Measurements from ENCODE around the gene PSG5.
"Not testable (repeated sequence)": the region's sequence is repeated elsewhere in the genome, so short reads cannot be mapped to it uniquely, and the experiment has no call there.

PSG5 gene

DNA sequence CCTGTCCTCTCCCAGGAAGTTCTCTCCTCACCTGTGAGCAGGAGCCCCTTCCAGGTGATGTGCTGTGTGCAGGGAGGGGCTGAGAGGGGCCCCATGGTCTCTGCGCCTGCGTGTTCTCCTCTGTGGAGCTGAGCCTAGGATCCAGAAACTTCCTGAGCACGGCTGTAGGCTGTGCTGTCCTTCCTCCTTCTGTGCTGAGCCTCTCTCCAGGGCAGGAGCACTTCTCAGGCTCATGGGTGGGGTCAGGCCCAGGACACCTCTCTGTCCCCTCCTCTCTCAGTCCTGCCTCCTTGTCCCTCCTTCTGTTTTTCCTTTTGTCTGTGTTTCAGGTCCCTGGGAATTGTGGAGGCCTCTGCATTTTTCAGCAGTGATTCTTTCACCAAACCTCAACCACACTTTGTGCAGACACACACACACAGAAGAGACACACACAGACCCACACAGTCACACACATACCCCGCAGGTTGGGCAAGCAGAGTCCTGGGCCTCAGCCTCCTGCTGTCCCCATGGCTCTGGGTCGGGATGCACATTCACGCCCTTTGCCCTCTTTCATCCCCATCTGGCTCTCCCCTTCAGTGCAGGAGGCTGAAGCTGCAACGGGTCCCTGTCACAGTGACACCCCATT, at the start of gene PSG5:
TSS of gene PSG5 (minus strand) at position 226 of the 625 bp plus-strand sequence. CDS start at position 95, 131 bp downstream.
- DNase-seq: peak; percentile 6

DNA sequence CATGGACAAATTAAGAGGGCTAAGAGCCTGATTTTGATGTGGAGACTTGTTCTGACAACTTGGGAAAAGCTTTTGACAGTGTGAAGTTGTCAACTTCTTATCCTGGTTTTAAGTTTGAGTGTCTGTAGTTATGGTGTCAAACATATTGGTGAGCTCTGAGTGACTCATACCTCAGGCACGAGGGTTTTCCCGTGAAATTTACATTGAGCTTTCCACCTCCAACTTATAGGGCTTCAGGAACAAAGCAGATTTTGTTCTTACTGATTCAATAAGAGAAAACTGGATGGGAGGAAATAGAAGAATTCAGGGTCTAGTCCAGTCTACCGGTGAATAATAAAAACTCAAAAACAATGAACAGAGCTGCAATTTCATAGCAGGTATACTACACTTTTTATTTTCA, 49.4 kb upstream of the PSG5 start:
- DNase-seq: not testable (repeated sequence)

DNA sequence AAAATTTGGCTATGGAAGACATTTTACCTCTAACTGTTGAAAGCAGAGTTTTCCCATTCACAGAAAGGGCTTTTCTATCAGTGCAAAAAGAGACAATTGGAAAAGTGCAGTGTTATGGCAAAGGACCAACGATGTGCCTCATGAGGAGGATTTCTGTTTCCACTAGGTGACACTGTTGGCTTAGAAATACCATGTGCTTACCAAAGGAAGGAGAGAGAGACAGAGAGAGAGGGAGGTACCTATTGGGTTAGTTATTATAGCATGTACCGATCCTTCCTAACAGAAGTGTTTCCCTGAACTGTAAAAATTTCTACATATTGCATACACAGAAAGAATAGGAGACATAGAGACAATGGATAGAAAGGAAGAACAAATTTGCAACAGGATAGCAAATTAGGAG, 43.0 kb upstream of the PSG5 start:
- DNase-seq: no peak

DNA sequence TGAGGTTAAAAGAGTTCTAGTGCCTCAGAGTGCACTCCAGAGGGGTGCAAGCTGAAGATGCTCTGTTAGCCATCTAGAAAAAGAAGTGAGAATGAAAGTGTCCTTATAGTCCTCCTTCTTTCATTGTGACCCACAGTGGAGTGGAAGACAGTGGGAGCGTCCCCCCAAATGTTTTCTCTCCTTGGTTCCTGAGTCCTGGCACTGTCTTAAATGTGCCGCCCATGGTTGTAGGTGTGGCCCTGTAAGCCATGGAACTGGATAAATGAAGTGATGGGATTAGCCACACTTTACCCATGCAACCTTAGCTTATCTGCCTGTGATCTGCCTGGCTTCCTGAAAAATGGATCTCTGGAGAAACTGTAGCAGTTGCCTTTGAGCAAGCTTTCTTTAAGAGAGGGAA, 42.4 kb upstream of the PSG5 start:
- DNase-seq: peak; percentile 7

DNA sequence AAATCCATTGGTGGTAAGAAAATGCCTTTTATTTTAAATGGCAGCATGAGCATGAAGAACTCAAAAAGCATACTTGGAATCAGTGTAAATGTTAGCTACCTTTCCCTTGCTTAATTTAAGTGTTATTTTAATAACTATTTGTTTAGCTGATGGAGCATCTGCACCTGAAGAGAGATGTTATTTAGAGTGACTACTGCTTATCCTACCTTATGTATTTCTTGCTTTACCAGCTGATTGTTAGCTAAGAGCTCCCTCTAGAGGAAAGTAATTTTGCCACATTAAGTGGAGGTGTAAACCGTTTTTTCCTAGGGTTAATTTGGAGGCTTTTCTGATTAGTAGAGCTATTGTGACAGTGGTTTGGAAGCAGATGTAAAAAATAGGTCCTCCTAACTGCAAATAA, 40.6 kb upstream of the PSG5 start:
- not testable (repeated sequence) for DNase-seq

DNA sequence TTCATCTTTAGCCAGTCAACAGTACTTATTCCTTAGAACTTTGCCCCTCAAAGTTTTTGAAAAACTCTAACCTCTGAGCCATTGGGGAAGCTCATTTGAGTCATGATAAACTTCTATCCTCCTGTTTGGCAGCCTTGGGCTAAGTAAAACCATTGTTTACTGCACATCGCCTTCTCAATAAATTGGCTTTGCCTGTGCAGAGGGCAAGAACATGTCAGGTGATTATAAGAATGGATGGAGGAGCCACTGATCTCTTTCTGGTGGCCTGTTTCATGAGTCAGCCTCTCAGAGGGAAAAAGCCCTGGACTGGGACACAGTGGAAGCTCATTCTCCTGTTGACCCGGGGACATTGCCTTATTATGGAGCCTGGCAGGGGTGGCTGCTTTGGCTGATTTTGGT, 38.5 kb upstream of the PSG5 start:
- no peak for DNase-seq

DNA sequence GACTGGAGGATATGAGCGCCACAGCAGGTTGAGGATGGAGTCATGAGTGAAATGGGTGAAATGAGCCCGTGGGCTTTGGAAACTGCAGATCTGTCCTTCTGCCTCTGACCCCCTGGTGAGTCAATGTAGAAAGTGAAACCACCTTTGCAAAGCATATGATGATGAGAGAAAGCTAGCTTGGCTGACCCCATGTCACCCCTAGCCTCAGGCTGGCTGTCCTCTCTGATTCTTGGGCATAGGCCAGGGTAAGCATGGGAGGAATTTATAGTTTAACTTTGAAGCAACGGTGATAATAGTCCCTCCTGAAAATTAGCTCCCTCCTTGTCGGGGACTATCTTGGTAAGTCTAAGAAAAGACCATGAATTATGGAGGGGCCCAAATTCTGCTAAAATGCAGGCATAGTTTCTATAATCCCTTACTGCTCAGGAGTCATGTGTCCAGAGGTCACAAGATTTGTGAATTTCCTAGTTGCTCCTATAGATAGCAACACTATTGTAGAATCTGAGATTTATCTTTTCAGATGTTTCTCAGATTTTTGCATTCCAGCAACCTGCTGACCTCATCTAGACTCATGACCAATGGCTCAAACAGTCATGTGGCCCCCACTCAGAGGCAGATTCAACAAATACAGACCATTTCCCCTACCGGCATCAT, 38.0 kb upstream of the PSG5 start:
- DNase-seq: not testable (repeated sequence)

DNA sequence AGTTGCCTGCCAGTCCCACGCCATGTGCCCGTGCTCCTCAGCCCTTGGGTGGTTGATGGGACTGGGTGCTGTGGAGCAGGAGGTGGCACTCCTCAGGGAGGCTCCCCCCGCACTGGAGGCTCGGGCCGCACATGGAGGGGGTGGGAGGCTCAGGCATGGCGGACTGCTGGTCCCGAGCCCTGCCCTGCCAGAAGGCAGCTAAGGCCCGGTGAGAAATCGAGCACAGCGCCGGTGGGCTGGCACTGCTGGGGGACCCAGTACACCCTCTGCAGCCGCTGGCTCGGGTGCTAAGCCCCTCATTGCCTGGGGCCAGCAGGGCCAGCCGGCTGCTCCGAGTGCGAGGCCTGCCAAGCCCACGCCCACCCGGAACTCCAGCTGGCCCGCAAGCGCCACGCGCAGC, 35.6 kb upstream of the PSG5 start:
- DNase-seq: not testable (repeated sequence)

DNA sequence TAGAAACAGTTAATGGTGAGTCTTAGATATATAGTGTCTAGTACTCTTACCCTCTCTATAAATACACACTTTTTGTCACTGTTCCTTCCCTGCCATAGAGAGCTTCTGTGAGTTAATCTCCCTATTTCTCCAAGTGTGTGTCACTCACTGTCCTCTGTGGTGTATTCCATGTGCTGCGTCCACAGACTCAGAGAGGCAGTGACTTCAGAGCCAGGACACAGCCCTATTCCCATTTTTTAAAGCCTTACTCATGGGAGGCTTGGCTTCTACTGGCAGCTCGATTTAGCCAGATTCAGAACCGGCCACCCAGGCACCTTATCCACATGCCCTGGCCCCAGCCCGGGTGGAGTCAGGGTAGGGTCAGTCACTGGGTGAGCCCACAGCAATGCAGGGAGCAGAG, 32.8 kb upstream of the PSG5 start:
- DNase-seq: not testable (repeated sequence)

DNA sequence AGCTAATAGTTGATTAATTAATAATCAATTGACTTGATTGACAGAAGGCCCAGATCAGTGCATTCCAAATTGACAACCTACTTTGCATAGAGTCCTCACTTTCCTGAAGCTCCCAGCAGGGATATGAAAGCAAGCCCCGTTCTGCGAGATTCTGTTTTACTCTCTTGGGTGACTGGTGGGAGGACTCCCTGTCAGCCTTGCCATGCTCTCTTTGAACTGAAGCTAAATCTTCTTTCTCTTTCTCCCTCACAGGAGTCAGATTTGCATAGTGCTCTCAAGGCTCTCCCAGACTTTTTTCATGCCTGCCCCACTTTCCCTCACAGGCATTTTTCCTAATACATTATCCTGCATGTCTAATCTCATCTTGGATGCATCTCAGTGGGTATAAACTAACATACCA, 29.5 kb upstream of the PSG5 start:
- DNase-seq: not testable (repeated sequence)

DNA sequence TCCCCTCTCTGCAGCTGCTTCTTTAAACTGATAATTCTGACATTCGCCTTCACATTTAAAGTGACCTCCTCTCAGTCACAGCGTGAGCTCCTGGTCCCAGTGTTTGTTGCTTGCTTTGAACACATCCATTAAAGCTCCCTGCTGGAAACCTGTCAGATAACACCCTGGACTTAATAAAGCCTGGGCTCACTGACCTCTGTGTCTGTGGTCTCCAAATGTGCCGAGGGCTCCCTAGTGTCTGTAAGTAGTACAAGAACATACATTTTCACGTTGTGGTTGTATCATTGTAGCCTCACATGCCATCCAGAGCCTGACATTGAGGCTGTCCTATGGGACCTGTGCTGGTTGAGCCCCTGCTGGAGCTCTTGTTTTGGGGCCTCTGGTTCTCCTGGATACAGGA, 21.7 kb upstream of the PSG5 start:
- DNase-seq: no peak

DNA sequence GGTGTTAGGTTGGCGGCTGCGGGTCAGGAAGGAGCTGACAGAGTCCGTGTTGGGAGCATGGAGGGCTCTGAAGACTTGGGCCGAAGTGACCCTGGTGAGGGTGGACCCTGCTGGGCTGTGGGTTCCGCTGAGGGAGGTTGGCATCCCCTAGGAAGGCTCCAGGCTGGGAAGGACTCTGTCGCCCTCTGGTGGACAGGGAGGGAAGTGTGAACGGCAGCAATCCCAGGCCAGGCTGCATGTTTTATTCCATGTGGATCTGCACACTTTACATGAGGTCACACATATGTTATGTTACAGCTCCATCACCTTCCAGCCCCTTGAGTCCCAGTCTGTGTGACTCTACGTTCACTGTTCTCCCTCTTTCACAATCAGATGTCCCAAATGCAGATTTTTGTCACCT, 20.8 kb upstream of the PSG5 start:
- DNase-seq: not testable (repeated sequence)

DNA sequence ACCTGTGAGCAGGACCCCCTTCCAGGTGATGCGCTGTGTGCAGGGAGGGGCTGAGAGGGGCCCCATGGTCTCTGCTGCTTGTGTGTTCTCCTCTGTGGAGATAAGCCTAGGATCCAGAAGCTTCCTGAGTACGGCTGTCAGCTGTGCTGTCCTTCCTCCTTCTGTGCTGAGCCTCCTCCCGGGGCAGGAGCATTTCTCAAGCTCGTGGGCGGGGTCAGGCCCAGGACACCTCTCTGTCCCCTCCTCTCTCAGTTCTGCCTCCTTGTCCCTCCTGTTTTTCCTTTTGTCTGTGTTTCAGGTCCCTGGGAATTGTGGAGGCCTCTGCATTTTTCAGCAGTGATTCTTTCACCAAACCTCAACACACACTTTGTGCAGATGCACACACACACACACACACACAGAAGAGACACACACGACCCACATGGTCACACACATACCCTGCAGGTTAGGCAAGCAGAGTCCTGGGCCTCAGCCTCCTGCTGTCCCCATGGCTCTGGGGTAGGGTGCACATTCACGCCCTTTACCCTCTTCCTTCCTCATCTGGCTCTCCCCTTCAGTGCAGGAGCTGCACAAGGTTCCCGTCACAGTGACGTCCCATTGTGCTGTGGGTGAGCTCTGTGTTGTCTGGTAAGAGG, 19.3 kb upstream of the PSG5 start, which contains the start of gene PSG4:
TSS of gene PSG4 (minus strand) at position 168 of the 635 bp plus-strand sequence. CDS start at position 66, 102 bp downstream.
- not testable (repeated sequence) for DNase-seq

DNA sequence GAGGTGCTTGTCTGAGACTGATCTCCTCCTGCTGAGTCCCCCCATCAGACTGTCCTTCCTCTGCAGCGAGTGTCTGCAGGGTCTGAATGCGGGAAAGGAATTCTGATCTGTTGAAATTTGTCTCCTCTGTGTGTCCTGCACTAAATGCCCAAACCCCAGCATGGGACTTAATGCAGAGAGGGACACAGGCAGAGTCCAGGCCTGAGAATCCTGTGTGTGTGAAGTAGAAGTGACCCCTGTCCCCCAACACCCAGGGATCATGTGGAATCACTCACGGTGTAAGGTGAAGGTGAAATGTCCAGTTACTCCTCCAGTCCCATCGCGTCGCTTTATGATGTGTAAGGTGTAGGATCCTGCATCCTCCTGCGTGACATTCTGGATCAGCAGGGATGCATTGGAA, 17.3 kb upstream of the PSG5 start:
- DNase-seq: not testable (repeated sequence)

DNA sequence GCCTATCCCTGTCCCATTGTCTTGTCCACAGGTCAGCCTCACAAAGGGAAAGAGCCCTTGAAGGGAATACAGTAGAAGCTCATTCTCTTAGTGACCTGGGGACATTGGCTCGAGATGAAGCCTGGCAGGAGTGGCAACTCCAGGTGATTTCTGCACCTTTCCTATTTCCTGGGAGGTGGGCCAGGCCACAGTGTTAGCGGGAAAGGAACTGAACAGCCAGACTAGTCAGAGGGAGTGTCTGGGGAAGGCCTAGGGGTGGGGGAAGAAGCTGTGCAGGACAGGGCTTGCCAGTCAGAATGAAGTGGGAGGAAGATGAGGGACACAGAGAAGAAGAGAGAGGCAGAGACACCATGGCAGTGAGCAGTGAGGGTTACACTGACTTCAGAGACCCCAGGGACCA, 15.6 kb upstream of the PSG5 start:
- DNase-seq: not testable (repeated sequence)

DNA sequence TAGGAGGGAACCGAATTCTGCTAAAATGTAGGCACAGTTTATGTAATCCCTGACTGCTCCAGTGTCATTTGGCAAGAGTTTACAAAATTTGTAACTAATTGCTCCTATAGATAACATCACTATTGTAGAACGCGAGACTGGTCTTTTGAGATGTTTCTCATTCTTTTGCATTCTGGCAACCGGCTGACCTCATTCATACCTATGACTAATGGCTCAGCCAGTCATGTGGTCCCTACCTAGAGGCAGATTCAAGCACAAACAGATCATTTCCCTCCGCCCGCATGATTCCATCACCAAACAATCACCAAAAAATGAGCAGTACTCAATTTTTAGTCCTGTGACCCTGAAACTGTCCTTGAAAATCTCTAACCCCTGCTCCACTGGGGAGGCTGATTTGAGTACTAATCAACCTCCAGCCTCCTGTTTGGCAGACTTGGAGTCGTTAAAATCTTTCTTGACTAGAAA, 15.0 kb upstream of the PSG5 start:
- peak; percentile 71 for DNase-seq

DNA sequence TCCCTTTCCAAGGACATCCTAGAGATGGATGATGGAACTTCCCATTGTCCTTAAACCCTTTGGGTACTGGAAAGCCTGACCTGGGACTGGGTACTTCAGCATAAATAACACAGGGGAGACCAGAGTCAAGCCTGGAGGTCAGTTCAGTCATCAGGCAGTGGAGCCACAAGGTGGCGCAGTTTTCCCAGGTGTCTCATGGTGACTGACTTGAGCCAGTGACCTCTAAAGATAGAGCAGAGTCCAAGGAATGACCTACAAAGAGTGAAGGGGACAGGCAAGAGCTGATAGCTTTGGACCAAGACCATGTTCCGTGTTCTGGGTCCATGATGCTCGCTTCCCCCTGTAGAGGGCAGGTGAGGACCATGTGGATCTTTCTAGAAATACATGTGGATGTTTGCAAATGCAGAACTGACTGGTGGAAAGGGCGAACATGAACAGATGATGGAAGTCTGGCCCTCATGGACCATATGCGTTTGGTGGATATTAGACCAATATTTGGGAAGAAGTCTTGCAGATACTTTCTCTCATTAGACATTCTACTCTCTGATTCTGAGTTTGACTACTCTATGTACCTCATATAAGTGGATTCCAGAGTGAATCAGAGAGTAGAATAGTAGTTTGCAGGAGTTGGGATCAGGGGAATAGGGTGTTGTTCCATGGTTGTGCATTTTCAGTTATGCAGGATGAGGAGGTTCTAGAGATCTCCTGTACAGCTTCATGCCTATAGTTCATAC, 12.5 kb upstream of the PSG5 start:
- DNase-seq: not testable (repeated sequence)

DNA sequence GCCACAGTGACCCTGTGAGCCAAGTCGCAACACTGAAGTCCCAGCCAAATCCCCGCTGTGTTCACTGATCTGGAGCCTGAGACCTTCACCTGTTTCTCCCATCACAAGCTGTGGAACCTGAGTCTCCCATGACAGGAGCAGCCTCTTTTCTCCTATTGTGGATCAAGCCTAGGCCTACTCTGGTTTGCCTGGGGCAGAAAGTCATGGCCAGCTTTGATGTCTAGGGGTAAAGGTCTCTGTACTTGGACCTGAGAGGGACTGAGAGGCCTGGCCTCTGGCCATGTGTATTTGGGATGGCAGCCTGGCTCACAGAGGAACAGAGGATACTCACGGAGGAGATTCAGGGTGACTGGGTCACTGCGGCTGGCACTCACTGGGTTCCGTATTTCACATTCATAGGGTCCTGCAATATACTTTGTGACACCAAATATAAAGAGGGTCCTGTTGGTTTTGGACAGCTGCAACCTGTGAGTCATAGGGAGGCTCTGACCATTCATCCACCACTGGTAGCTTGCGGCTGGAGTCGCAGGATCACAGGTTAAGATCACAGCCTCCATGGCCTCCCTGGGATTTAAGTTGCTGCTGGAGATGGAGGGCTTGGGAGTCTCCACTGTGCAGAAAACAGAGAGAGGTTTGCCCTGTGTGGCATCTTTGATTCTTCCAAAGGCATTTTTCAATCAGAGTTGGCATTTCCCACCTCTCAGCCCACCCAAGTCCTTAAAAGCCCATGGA, 11.5 kb upstream of the PSG5 start:
- not testable (repeated sequence) for DNase-seq

DNA sequence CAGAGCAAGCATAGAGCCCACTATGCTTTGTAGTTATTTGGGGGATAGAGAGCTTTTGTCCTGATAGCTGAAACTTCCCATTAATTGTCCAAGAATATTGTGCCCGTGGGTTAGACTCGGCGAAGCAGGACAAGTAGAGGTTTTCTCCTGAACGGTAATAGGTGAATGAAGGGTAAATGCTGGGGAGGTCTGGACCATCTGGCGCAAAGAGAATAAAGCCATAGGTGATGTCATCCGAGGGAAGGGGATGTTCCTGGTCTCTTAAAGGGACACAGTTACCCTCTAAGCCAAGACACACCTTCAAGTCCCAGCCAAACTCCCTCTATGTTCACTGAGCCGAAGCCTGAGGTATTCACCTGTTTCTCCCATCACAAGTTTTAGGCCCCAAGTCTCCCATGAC, 8.1 kb upstream of the PSG5 start:
- not testable (repeated sequence) for DNase-seq

DNA sequence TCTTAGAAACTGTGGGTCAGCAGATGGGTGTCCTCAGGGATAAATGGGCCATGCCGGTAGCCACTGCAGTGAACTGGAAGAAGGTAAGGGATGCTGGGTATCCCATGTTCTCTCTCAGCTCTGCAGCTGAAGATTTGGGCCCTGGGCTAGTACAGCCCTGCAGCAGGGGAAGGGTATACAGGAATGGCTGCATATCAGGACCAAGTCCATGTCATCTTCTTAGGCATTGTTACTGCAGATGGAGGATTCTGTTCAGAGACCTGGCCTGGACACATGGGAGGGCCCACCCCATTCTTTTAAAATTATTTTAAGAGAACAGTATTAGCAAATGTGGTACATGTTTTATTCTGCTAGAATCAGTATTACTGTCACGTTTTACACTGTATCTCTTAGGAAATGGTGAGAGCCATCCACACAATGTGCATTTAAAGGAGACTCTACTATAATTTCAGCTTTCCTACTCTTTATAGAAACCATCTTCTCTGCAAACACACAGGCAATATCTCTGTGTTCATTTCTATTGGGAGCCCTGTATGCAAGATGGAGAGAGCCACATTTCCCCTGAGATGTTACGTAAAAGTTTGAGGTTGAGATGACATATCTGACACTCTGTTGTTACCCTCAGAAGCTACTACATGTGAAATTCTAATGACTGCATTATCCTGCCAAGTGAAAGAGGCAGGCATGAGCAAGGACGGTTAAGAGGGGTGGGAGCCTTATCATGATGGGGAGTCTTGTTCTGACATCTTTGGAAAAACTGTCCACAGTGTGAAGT, 6.2 kb upstream of the PSG5 start:
- DNase-seq: not testable (repeated sequence)

DNA sequence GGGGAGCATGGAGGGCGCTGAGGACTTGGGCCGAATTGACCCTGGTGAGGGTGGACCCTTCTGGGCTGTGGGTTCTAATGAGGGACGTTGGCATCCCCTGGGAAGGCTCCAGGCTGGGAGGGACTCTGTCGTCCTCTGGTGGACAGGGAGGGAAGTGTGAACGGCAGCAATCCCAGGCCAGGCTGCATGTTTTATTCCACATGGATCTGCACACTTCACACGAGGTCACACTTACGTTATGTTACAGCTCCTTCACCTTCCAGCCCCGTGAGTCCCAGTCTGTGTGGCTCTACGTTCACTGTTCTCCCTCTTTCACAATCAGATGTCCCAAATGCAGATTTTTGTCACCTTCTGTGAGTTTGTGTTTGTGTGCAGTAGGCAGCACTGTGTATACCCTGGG, 1.8 kb upstream of the PSG5 start:
- not testable (repeated sequence) for DNase-seq
